ENCODE data around the gene DXO.
"Not testable (repeated sequence)": the region's sequence is repeated elsewhere in the genome, so short reads cannot be mapped to it uniquely, and the experiment has no call there.

Gene DXO

GRCh38 chr6:32004393-32004792, 32.5 kb upstream of the DXO start:
- H3K27ac ChIP-seq; H3K36me3 ChIP-seq; intact Hi-C loops (cut with DNase I; ENCODE audit: low total_unique reads): not testable (repeated sequence)

GRCh38 chr6:32003301-32003700, 31.4 kb upstream of the DXO start:
- H3K27me3 ChIP-seq; H3K9me3 ChIP-seq; H3K36me3 ChIP-seq; intact Hi-C loops (cut with DNase I; ENCODE audit: low total_unique reads); DNase-seq; H3K4me1 ChIP-seq; H3K27ac ChIP-seq; H3K4me3 ChIP-seq: not testable (repeated sequence)

More at GRCh38 chr6:32004393-32004792, 32.5 kb upstream of the DXO start:
- not testable (repeated sequence) for H3K4me1 ChIP-seq, H3K4me3 ChIP-seq, H3K27me3 ChIP-seq, H3K9me3 ChIP-seq
- peak in 1 of 2 donors; percentile 33 for DNase-seq

- H3K27me3 ChIP-seq; H3K9me3 ChIP-seq; DNase-seq; H3K36me3 ChIP-seq; H3K27ac ChIP-seq; H3K4me3 ChIP-seq; H3K4me1 ChIP-seq; intact Hi-C loops (cut with DNase I; ENCODE audit: low total_unique reads): not testable (repeated sequence)
Observed at GRCh38 chr6:32002546-32003268, 30.8 kb upstream of the DXO start.

GRCh38 chr6:31996385-31996784, 24.4 kb upstream of the DXO start:
- H3K4me1 ChIP-seq; H3K4me3 ChIP-seq; H3K9me3 ChIP-seq; DNase-seq; intact Hi-C loops (cut with DNase I; ENCODE audit: low total_unique reads); H3K36me3 ChIP-seq; H3K27me3 ChIP-seq; H3K27ac ChIP-seq: not testable (repeated sequence)

- H3K36me3 ChIP-seq; intact Hi-C loops (cut with DNase I; ENCODE audit: low total_unique reads); H3K27me3 ChIP-seq; H3K4me1 ChIP-seq; DNase-seq; H3K27ac ChIP-seq; H3K9me3 ChIP-seq; H3K4me3 ChIP-seq: not testable (repeated sequence)
Observed at GRCh38 chr6:31994421-31994820, 22.5 kb upstream of the DXO start.

- H3K36me3 ChIP-seq; H3K4me1 ChIP-seq; H3K27ac ChIP-seq; H3K9me3 ChIP-seq; H3K4me3 ChIP-seq; H3K27me3 ChIP-seq; DNase-seq; intact Hi-C loops (cut with DNase I; ENCODE audit: low total_unique reads): not testable (repeated sequence)
Observed at GRCh38 chr6:31989363-31989762, 17.4 kb upstream of the DXO start.

- DNase-seq; intact Hi-C loops (cut with DNase I; ENCODE audit: low total_unique reads); H3K27ac ChIP-seq; H3K9me3 ChIP-seq; H3K4me1 ChIP-seq; H3K4me3 ChIP-seq; H3K27me3 ChIP-seq: not testable (repeated sequence)
- H3K36me3 ChIP-seq, result peaks cover 13 to 22% (median 14%) of the 10 kb centered on the region in 3 donors
Observed at GRCh38 chr6:31981744-31982143, 9.8 kb upstream of the DXO start, which contains the start of gene C4A. Gene C4A, plus strand, starts transcription at chr6:31982057. Its CDS starts 51 bp downstream, at chr6:31982108.

GRCh38 chr6:31980998-31981397, 9.1 kb upstream of the DXO start:
- intact Hi-C loops (cut with DNase I; ENCODE audit: low total_unique reads); H3K27me3 ChIP-seq; H3K9me3 ChIP-seq; H3K4me3 ChIP-seq; H3K4me1 ChIP-seq; H3K27ac ChIP-seq; DNase-seq: not testable (repeated sequence)
- H3K36me3 ChIP-seq, result peaks cover 13 to 29% (median 14%) of the 10 kb centered on the region in 3 donors

- H3K36me3 ChIP-seq, result peaks cover 13 to 32% (median 14%) of the 10 kb centered on the region in 3 donors
- DNase-seq; intact Hi-C loops (cut with DNase I; ENCODE audit: low total_unique reads); H3K9me3 ChIP-seq; H3K27ac ChIP-seq; H3K4me3 ChIP-seq; H3K4me1 ChIP-seq; H3K27me3 ChIP-seq: not testable (repeated sequence)
Observed at GRCh38 chr6:31980195-31980876, 8.4 kb upstream of the DXO start.

- Histone ChIP-seq H3K9me3 (no peaks in the 10 kb centered on the region), H3K4me3 (no peak overlapping the region), H3K27ac (no peak overlapping the region), H3K4me1 (no peaks in the 10 kb centered on the region), H3K27me3 (no peaks in the 10 kb centered on the region), H3K36me3 (peaks cover 13 to 32% (median 14%) of the 10 kb centered on the region in 3 donors)
- intact Hi-C loops (cut with DNase I; ENCODE audit: low total_unique reads), result no loop called here
- TF ChIP-seq CTCF (IDR thresholded peaks at IDR 0.05), result no peak
- DNase-seq, result no peak
Observed at GRCh38 chr6:31979238-31979898, 7.4 kb upstream of the DXO start.
